Adrenal gland (tissue), 5 donors: ENCODE results near the gene CEND1.

Experiments used
- POLR2A ChIP-seq, 2 donors: fragments of 450-650 bp; IDR thresholded peaks; one replicate each; pipeline ENCODE4 v1.6.1; 2017; ENCODE audit warnings: antibody characterized with exemption in 2 of 2, mild to moderate bottlenecking in 2 of 2, moderate library complexity in 1 of 2
- TF ChIP-seq, protein P1 (sequence below), 6 experiments: fragments of 450-650 bp in 4 of 6; fragments of 200-600 bp in 2 of 6; sonication (generic) in 1 of 6; IDR thresholded peaks; 1 replicate in 5 of 6; 2 replicates in 1 of 6; pipeline versions ENCODE4 v1.5.1 to v1.8.0; 2016 to 2021; ENCODE audit warnings: antibody characterized with exemption in 6 of 6, mild to moderate bottlenecking in 2 of 6, moderate library complexity in 1 of 6
- donor health status: DM: no; HTN: no; CAD: no.

- TF ChIP-seq, protein P1, sequence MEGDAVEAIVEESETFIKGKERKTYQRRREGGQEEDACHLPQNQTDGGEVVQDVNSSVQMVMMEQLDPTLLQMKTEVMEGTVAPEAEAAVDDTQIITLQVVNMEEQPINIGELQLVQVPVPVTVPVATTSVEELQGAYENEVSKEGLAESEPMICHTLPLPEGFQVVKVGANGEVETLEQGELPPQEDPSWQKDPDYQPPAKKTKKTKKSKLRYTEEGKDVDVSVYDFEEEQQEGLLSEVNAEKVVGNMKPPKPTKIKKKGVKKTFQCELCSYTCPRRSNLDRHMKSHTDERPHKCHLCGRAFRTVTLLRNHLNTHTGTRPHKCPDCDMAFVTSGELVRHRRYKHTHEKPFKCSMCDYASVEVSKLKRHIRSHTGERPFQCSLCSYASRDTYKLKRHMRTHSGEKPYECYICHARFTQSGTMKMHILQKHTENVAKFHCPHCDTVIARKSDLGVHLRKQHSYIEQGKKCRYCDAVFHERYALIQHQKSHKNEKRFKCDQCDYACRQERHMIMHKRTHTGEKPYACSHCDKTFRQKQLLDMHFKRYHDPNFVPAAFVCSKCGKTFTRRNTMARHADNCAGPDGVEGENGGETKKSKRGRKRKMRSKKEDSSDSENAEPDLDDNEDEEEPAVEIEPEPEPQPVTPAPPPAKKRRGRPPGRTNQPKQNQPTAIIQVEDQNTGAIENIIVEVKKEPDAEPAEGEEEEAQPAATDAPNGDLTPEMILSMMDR (IDR thresholded peaks at IDR 0.05): no peak
- no peak for TF ChIP-seq POLR2A (IDR thresholded peaks at IDR 0.05)
These were observed 40.2 kb downstream of the CEND1 start for GRCh38 chr11:749731-750130.
